HG03139 (cell line): ENCODE results near the gene VPS18.
"Not testable (repeated sequence)": the region's sequence is repeated elsewhere in the genome, so short reads cannot be mapped to it uniquely, and the experiment has no call there.

Source experiments
- ATAC-seq: cut with Tn5 transposase; IDR thresholded peaks from one replicate; pipeline ENCODE4 v1.9.1; 2021; ENCODE audit not compliant: unreplicated experiment

VPS18 gene, protein sequence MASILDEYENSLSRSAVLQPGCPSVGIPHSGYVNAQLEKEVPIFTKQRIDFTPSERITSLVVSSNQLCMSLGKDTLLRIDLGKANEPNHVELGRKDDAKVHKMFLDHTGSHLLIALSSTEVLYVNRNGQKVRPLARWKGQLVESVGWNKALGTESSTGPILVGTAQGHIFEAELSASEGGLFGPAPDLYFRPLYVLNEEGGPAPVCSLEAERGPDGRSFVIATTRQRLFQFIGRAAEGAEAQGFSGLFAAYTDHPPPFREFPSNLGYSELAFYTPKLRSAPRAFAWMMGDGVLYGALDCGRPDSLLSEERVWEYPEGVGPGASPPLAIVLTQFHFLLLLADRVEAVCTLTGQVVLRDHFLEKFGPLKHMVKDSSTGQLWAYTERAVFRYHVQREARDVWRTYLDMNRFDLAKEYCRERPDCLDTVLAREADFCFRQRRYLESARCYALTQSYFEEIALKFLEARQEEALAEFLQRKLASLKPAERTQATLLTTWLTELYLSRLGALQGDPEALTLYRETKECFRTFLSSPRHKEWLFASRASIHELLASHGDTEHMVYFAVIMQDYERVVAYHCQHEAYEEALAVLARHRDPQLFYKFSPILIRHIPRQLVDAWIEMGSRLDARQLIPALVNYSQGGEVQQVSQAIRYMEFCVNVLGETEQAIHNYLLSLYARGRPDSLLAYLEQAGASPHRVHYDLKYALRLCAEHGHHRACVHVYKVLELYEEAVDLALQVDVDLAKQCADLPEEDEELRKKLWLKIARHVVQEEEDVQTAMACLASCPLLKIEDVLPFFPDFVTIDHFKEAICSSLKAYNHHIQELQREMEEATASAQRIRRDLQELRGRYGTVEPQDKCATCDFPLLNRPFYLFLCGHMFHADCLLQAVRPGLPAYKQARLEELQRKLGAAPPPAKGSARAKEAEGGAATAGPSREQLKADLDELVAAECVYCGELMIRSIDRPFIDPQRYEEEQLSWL

DNA sequence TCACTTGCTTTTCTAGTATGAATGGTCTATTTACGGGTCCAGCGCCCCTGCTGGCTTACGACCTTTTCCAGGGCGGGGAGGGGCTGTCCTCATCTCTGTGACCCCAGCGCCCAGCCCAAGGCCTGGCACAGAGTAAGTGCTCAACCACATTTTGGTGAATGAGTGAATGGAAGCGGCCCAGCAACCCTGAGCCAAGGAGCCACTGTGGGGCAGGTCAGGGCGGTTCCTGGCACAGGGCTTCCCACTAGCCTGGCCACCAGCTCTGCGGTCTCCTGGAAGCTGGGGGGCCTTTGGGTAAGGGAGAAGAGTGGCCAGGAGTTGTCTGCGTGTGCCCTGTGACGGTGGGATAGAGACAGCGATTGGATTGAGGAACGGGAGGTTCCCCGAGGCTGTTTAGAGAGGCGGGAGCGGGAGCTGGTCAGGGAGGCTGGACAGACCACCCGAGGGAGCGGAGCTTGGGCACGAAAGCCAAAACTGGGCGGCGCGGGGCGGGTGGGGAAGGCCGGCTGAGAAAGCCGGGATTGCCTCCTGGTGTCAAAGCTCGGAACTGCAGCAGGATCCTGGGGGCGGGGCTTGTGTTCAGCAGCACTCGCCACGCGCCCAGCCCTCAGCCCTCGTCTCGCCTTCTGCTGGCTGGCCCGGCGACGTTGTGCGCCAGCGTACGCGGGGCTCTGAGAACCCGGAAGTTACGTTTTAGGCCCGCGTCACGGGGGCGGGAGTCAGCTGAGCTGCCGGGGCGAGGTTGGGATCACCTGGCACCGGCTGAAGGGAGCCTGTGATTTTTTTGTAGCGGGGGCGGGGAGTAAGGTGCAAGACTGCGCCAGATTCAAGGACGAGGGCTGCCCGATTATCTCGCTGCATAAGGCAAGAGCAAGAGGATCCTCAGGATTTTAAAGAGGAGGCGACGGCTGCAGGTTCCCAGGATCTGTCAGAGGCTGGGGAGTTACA lies at the start of gene VPS18:
Gene VPS18 (plus strand): TSS at position 718 of the 948 bp plus-strand sequence. CDS start 319 bp downstream, outside the sequence.
- peak; percentile 80 for ATAC-seq

DNA sequence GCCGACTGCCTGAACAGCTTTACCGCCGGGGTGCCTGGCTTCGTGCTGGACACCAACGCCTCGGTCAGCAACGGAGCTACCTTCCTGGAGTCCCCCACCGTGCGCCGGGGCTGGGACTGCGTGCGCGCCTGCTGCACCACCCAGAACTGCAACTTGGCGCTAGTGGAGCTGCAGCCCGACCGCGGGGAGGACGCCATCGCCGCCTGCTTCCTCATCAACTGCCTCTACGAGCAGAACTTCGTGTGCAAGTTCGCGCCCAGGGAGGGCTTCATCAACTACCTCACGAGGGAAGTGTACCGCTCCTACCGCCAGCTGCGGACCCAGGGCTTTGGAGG lies 49.6 kb upstream of the VPS18 start:
- ATAC-seq = no peak

DNA sequence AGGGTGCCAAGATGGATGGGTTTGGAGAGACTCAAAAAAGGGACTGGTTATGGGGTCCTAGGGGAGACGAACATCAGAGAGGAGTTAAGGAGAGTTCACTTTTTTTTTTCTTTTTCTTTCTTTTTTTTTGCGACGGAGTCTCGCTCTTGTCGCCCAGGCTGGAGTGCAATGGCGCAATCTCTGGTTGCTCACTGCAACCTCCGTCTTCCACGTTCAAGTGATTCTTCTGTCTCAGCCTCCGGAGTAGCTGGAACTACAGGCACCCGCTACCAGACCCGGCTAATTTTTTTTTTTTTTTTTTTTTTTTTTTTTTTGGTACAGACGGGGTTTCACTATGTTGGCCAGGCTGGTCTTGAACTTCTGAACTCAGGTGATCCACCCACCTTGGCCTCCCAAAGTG lies 49.2 kb upstream of the VPS18 start:
- no peak for ATAC-seq

DNA sequence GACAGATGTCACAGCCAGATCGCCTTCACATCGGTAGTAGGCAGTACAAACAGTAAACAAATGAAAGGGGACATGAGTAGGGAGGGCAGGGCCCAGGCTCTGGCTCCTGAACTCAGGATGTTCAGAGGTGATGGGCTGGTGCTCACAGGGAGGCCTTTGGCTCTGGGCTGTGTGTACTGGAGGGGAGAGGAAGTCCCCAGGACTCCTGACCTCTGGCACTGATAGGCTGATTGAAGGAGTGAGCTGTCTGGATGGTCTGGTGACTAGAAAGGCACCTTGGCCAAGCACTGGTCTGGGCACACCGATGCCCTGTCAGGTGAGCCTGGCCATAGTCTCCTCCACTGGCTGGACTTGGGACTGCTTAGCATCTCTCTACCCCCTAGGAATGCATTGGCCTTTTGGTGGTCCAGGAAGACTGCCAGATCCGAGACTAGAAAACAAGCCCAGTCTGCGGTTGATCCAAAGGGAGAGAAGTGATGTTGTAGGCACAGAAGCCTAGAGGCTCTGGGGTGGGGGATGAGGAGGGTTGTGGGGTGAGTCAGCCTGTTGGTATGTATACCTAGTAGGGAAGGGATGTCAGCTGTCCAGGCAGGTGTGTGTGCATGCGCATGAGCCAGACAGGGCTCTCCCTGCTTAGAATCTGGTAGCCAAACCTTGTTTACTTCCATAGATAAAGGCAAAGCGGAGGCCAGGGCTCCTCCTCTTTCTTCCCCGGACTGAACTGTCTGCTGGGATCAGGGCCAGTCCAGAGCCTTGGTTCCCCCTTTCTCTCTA lies 48.6 kb upstream of the VPS18 start:
- ATAC-seq = no peak

DNA sequence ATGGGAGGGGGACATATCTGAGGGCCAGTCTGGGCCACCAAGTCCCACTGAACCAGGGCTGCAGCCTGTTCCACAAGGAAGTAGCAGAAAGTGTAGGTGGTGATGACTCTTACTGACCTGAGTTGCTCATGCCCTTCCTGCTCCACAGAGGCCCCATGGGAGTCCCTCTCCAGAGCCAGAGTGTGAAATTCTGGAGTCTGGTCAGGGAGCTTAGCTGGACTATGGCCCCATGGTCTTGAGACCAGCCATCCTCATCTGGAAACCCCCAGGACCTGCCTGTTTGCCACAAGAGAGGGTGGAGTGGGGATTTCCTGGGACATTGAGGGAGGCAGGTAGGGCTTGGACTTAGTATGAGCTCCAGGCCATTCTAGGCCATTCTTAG lies 47.4 kb upstream of the VPS18 start:
- ATAC-seq = no peak

DNA sequence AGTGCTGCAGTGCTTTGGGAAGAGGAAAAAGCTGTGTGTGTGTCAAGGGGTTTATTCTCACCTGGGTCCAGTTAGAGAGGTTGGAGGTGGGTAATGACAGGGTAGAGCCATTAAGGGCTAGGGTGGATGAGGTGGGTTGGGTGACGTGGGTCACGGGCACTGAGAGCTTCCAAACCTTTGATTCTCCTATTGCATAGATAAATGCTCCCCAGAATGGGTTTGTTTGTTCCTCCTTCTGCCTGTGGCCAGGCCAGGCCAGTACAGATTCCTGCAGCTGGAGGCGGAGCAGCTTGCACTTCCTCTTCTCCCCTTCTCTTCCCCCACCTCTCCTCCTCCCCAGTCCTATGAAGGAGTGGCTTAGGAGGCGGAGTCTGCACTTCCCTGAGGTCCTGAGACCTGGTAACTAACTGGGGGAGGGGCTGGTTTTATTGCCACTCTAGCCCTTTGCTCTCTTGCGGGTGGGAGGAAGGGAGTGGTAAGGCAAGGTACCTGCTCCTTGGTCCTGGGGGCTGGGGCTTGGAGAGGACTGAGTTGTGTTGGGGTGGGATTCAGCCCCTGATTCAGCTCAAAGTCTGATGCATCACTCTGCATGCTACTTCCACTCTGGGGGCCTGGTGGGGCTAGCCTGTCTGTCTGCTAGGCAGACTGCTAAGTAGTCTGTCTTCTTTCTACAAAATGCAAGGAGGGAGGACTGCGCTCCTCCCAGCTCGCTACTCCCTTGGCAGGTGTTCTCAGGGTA lies 46.9 kb upstream of the VPS18 start:
- ATAC-seq = peak; percentile 51

DNA sequence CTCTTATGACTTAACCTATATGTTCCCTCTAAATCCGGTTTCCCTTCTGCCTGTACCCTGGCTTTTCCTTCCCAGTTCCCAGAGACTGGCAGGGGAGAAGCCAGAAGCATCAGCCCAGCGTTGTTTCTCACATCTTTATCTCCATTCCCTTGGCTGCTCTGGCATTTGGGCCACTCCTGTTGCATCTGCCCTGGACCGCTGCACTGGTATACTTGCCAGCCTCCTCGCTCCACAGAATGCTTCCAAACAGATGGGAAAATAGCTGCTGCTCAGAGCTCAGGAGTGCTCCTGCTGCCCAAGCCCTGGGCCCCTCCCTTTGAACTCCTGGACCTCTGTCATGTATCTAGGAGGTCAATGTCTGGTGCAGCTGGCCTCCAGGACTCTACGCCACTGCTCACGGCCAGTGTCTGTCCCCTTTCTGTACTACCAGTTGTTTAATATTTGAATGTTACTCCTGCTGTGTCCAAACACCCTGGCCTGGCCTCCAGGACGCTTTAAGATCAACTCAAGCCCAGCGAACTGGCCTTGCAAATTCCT lies 43.6 kb upstream of the VPS18 start:
- ATAC-seq = no peak

DNA sequence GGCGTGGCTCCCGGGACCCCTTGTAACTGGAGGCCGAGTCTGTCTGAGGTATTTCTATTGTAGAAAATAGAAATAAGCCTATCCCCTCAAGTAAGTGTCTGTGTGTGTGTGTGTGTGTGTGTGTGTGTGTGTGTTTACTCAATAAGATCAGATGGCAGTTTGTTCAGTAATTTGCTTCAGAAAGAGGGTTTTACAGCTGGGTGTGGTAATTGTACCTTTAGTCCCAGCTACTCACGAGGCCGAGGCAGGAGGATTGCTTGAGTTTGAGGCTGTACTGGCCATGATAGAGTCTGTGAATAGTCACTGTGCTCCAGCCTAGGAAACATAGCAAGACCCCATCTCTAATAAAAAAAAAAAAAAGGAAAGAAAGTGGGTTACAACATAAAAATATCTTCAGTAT lies 41.7 kb upstream of the VPS18 start:
- ATAC-seq = no peak

DNA sequence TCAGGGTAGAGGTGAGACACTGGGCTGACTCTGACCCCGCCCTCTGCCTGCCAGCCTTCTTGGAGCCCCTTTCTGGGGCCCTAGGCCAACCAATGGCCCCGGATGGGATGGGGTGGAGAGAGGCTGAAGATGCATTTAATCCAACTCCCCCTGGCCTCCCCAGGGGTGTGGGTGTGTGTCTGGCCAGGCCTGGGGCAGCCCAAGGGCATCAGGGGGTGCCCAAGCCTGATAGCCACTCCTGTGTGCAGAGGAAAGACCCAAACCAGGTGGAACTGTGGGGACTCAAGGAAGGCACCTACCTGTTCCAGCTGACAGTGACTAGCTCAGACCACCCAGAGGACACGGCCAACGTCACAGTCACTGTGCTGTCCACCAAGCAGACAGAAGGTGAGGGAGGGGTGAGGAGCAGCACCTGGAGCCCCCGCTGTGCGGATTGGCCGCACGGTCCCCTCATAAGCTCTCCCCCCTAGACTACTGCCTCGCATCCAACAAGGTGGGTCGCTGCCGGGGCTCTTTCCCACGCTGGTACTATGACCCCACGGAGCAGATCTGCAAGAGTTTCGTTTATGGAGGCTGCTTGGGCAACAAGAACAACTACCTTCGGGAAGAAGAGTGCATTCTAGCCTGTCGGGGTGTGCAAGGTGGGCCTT lies 40.9 kb upstream of the VPS18 start:
- no peak for ATAC-seq

DNA sequence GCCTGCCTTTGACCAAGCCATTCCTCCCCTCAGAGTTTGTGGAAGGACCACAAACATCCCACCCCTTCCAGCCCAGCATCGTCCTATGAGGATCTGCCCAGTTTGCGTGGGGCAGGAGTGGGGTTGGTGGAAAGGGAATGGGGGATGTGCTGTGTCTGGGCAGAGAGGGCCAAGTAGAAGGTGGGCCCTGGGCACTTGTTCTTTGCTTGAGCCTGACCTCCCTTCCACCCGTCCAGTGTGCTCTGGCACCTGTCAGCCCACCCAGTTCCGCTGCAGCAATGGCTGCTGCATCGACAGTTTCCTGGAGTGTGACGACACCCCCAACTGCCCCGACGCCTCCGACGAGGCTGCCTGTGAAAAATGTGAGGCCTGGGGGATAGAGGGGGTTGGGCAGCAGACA lies 40.1 kb upstream of the VPS18 start:
- ATAC-seq = no peak

DNA sequence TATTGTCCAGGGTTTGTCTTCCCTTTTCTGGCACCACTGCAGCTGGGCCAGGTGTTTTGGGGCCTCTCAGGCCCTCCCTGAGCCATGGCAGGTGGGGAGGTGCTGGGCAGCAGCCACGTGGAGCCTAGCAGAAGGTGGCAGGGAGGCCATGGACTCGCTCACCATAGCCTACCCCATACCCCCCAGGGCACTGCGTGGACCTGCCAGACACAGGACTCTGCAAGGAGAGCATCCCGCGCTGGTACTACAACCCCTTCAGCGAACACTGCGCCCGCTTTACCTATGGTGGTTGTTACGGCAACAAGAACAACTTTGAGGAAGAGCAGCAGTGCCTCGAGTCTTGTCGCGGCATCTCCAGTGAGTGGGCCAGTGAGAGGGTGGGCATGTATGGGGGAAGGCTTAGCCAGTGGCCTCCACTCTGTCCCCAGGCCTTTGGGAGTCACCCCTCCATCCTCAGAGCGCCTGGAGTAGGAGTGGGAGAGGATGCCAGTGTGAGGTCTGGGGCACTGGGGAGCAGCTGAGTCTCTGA lies 38.5 kb upstream of the VPS18 start:
- no peak for ATAC-seq

DNA sequence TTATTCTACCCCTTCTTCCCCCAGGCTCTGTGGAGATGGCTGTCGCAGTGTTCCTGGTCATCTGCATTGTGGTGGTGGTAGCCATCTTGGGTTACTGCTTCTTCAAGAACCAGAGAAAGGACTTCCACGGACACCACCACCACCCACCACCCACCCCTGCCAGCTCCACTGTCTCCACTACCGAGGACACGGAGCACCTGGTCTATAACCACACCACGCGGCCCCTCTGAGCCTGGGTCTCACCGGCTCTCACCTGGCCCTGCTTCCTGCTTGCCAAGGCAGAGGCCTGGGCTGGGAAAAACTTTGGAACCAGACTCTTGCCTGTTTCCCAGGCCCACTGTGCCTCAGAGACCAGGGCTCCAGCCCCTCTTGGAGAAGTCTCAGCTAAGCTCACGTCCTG lies 37.5 kb upstream of the VPS18 start:
- ATAC-seq = no peak

DNA sequence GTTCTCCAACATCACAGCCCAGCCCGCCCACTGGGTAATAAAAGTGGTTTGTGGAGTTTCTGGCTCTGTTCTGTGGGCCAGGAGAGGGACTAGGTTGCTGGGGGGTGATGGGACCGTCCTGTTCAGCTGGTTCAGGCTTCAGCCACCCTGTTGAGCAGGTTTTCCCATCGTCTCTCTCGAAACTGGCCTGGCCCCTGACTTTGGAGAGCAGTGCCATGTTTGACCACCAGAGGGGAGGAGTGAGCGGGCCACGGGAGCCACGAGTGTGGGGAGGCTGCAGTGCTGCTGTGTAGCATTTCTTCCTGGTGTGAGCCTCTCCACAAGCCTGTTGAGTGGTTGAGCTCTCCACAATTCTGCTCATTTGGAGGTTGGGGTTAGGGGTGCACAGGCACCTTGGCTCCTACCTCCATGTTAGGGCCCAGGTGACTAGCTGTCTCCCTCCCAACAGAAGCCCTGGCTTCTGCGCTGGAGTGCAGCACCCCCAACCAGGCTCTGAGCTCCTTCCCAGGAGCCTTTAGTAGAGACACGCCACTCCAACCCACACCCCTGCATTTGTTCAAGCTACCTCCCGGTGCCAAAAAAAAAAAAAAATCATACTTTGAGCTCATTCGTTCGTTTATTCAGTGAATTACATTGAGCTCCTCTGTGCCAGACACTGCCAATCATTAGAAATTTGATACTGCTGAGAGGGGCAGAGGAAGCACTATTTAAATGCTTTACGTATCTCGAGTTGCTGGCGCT lies 36.5 kb upstream of the VPS18 start:
- no peak for ATAC-seq

DNA sequence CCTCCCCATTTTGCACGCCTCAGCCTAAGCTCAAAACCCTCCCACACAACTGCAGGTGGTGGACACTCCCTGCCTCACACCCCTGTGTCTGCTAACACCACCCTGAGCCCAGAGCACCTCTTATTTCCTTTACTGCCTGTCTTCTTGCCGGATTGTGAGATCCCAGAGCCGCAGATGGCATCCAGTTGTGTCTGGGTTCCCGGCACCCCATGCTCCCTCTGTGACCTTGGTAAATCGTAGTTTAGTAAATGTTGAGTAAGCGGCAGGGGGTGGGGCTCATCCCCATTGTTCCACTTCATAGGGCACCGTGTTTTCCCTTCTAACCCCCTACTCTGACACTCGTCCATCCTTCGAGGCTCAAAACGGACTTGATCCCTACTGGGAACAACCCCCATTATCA lies 35.5 kb upstream of the VPS18 start:
- ATAC-seq = no peak

DNA sequence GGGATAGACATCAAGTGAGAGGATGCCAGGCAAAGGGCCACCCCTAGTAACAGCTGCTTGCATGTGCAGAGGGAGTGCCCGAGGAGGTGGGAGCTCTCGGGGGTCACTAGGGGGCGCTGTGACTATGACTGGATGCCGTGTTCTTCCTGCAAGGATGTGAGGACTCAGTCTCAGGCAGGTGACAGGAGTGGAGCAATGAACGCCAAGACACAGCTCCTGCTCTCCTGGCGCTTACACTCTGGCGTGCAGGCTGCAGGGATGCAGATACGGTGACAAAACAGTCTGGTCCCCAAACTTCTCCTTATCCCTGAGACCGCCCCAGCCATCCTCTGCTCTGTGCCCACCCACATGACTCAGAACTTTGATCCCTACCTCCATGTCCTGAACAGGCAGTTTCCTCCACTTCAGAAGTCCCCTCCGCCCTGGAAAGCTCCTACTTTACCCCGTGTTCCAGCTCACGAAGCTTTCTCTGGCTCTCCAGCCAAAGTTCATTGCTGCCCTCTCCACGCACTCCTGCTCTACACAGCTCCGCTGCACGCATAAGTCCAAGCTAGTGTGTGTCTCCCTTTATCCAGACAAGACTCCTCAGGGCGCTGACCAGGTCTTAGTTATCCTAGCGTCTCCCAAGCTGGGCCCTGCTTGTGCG lies 34.9 kb upstream of the VPS18 start:
- ATAC-seq = no peak

DNA sequence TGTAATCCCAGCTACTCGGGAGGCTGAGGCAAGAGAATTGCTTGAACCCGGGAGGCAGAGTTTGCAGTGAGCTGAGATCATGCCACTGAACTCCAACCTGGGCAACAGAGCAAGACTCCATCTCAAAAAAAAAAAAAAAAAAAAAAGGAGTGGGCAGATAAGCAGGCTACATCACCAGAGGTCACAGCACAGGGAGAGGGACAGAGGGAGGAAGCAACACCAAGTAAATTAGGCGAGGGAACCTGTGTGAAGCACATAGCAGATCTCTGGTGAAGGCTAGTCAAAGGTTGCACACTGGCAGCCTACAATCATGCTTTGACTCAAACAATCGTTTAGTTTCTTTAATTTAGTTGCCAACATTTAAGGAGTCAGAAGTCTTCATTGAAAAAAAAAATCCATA lies 33.1 kb upstream of the VPS18 start:
- not testable (repeated sequence) for ATAC-seq

DNA sequence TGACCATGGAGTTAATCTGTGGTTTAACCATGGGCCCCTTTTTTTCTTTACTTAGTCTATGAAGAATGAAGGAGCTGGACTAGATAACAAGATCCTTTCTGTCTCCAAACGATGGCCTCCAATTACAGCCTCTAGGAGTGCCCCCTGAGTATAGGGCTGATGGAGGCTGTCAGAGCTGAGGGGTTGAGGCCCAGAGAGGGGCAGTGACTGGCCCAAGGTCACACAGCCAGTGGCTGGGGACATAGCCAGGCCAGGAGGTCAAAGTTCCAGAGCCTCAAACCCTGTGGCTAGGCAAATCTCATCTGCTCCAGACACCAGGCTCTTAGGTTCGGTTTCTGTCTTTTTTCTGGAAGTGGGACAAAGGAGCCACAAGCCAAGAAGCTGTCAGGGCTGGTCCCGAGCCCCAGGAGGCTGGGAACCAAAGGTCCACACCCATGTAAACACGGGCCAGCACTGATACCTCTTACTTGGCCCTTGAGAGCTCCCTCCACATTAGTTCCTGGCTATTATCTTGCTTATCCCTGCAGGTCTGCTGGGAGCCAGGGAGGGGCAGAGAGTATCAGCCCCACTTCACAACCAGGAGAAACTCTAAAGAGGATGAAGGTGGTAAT lies 30.5 kb upstream of the VPS18 start:
- no peak for ATAC-seq
